Endothelial cell of umbilical vein (primary cell): Measurements from ENCODE around the gene WDR76.

Experiments used
- CTCF ChIP-seq, 2 donors: IDR thresholded peaks; 1 replicate in 1 of 2; 2 replicates in 1 of 2; pipeline ENCODE4 v1.5.1; 2011; ENCODE audit warnings: low read length in 2 of 2, mild to moderate bottlenecking in 2 of 2, moderate library complexity in 2 of 2, control low read depth in 1 of 2, inconsistent platforms in 1 of 2, low read depth in 1 of 2; ENCODE audit not compliant: insufficient read depth in 1 of 2; ENCODE audit errors: extremely low read depth in 1 of 2
- EZH2 ChIP-seq: IDR thresholded peaks from 2 replicates; pipeline ENCODE4 v1.6.1; 2012; ENCODE audit warnings: borderline replicate concordance, low read depth, mild to moderate bottlenecking, moderate library complexity, low read length, inconsistent platforms; ENCODE audit not compliant: severe bottlenecking
- JUN ChIP-seq: IDR thresholded peaks from 2 replicates; pipeline ENCODE4 v1.6.1; 2011; ENCODE audit warnings: borderline replicate concordance, low read depth; ENCODE audit not compliant: insufficient read length, insufficient read depth
- MYC ChIP-seq: IDR thresholded peaks from one replicate; pipeline ENCODE4 v1.6.1; 2011; ENCODE audit warnings: mild to moderate bottlenecking, low read depth, low read length
- POLR2A ChIP-seq: IDR thresholded peaks from 2 replicates; pipeline ENCODE4 v1.6.1; 2012; ENCODE audit warnings: low read depth, mild to moderate bottlenecking, control low read depth, low read length
- POLR2AphosphoS5 ChIP-seq: IDR thresholded peaks from 2 replicates; pipeline ENCODE4 v1.6.1; 2012; ENCODE audit warnings: low read depth, mild to moderate bottlenecking, control low read depth, low read length, moderate library complexity; ENCODE audit not compliant: insufficient read depth

GRCh38 chr15:43898891-43899290 is 72.1 kb downstream of the WDR76 start:
- TF ChIP-seq CTCF (IDR thresholded peaks at IDR 0.05; ENCODE audit: extremely low read depth in 1 of 2, insufficient read depth in 1 of 2, low read depth in 1 of 2, low read length in 2 of 2) (no peak), EZH2 (no peak), JUN (no peak), MYC (no peak), POLR2A (no peak), POLR2AphosphoS5 (no peak)
